Parathyroid adenoma (tissue), 2 donors: Measurements from ENCODE around the gene IFNL1.
"Not testable (repeated sequence)": the region's sequence is repeated elsewhere in the genome, so short reads cannot be mapped to it uniquely, and the experiment has no call there.

ENCODE experiments used
- H2AFZ ChIP-seq: fragments of 300-600 bp; sonication (generic); one replicate; pipeline ENCODE4 v1.7.0; 2017; ENCODE audit warnings: antibody characterized with exemption, mild to moderate bottlenecking
- H3K27ac ChIP-seq: fragments of 300-600 bp; sonication (generic); one replicate; pipeline ENCODE4 v1.7.0; 2017
- H3K27me3 ChIP-seq: fragments of 300-600 bp; sonication (generic); one replicate; pipeline ENCODE4 v1.7.0; 2017; ENCODE audit warnings: low read length; ENCODE audit not compliant: control insufficient read depth, insufficient read depth
- H3K36me3 ChIP-seq: fragments of 300-600 bp; sonication (generic); one replicate; pipeline ENCODE4 v1.7.0; 2017; ENCODE audit warnings: low read length; ENCODE audit not compliant: control insufficient read depth, insufficient read depth
- H3K4me1 ChIP-seq: fragments of 300-600 bp; sonication (generic); one replicate; pipeline ENCODE4 v1.7.0; 2017; ENCODE audit warnings: control low read depth
- H3K4me2 ChIP-seq: fragments of 300-600 bp; sonication (generic); one replicate; pipeline ENCODE4 v1.7.0; 2017; ENCODE audit warnings: low read length
- H3K4me3 ChIP-seq: fragments of 300-600 bp; sonication (generic); one replicate; pipeline ENCODE4 v1.7.0; 2017; ENCODE audit warnings: low read depth, low read length
- H3K79me2 ChIP-seq: fragments of 300-600 bp; sonication (generic); one replicate; pipeline ENCODE4 v1.7.0; 2017; ENCODE audit warnings: control low read depth
- H3K9ac ChIP-seq: fragments of 300-600 bp; sonication (generic); one replicate; pipeline ENCODE4 v1.7.0; 2017; ENCODE audit warnings: mild to moderate bottlenecking
- H3K9me3 ChIP-seq: fragments of 300-600 bp; sonication (generic); one replicate; pipeline ENCODE4 v1.7.0; 2017; ENCODE audit warnings: low read length; ENCODE audit not compliant: control insufficient read depth
- TF ChIP-seq, protein P1 (sequence below): fragments of 300-600 bp; sonication (generic); IDR thresholded peaks from one replicate; pipeline ENCODE4 v1.7.0; 2017; ENCODE audit warnings: antibody characterized with exemption, mild to moderate bottlenecking
- donor health status: primary hyperparathyroidism.

The IFNL1 gene

DNA sequence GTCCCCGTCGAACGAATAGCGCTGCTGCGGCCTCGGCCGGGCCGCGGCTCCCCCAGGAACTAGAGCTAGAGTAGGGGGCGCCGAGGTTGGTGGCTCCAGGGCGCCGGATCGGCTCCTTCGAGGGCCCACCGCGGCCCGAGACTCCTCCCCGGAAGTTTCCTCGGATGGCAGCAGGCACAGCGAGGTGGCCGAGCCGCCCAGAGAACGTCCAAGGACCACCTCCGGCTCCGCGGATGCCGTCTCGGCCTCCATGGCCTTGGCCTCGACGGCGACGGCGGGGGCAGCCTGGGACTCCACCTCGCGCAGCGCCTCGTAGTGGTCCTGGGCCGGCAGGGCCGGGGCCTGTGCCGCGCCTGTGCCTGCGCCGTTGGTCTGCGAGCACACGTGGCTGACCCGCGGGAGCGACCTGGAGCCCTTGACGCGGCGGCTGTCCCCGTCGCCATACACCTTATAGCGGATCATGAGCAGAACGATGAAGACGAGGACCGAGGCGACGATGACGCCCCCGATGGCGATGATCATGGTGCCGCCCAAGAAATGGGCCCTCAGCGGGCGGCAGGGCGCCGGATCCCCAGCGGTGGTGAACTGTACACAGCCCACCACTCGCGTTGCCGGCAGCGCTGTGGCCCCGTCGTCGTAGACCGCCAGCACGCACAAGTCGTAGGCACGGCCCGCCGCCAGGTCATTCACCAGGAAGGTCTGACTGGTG, 11.8 kb downstream of the IFNL1 start:
- H3K4me3 ChIP-seq, result no peak overlapping the region
- H3K4me1 ChIP-seq, result no peaks in the 10 kb centered on the region
- TF ChIP-seq, protein P1, sequence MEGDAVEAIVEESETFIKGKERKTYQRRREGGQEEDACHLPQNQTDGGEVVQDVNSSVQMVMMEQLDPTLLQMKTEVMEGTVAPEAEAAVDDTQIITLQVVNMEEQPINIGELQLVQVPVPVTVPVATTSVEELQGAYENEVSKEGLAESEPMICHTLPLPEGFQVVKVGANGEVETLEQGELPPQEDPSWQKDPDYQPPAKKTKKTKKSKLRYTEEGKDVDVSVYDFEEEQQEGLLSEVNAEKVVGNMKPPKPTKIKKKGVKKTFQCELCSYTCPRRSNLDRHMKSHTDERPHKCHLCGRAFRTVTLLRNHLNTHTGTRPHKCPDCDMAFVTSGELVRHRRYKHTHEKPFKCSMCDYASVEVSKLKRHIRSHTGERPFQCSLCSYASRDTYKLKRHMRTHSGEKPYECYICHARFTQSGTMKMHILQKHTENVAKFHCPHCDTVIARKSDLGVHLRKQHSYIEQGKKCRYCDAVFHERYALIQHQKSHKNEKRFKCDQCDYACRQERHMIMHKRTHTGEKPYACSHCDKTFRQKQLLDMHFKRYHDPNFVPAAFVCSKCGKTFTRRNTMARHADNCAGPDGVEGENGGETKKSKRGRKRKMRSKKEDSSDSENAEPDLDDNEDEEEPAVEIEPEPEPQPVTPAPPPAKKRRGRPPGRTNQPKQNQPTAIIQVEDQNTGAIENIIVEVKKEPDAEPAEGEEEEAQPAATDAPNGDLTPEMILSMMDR, result no peak
- H3K4me2 ChIP-seq, result no peak overlapping the region
- no peaks in the 10 kb centered on the region for H3K9me3 ChIP-seq
- H3K27me3 ChIP-seq, result no peaks in the 10 kb centered on the region
- no peak overlapping the region for H3K27ac ChIP-seq
- no peaks in the 10 kb centered on the region for H3K79me2 ChIP-seq
- H3K36me3 ChIP-seq, result no peaks in the 10 kb centered on the region
- no peak overlapping the region for H3K9ac ChIP-seq
- peak overlapping the region; percentile 48 for H2AFZ ChIP-seq

DNA sequence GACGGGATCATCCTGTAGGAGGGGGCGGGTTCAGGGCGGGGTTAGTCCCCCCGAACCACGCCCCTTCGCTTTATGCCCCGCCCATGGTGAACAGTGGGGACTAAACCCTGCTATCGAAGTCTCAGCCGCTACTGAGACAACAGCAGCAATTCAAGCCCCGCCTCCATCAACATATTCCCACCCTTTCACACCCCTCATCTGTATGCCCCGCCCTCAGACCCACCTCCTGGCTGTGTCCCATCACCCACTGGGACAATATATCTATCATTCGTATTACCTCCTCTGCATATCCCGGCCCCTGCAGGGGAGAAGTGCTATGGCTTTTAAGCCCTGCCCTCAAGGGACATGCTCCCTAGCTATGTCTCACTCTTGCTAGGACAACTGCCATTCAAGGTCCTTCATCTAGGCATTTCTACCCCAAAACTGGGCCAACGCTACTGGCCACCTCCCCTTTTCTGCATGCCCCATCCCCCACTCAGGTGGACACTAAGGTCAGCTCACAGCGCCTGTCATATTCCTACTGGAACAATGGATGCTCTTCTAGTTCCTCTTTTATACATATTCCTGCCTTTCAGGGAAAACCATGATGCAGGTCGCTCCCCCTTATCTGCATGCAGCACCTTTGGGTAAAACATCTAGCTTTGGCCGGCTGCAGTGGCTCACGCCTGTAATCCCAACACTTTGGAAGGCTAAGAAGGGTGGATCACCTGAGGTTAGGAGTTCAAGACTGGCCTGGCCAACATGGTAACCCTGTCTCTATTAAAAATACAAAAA, 12.5 kb downstream of the IFNL1 start:
- no peak overlapping the region for H3K27ac ChIP-seq
- no peaks in the 10 kb centered on the region for H3K79me2 ChIP-seq
- no peaks in the 10 kb centered on the region for H3K4me1 ChIP-seq
- H3K4me3 ChIP-seq, result no peak overlapping the region
- no peak overlapping the region for H3K4me2 ChIP-seq
- H3K9me3 ChIP-seq, result no peaks in the 10 kb centered on the region
- H3K27me3 ChIP-seq, result no peaks in the 10 kb centered on the region
- no peak overlapping the region for H2AFZ ChIP-seq
- H3K36me3 ChIP-seq, result no peaks in the 10 kb centered on the region
- TF ChIP-seq, protein P1, result no peak
- no peak overlapping the region for H3K9ac ChIP-seq

DNA sequence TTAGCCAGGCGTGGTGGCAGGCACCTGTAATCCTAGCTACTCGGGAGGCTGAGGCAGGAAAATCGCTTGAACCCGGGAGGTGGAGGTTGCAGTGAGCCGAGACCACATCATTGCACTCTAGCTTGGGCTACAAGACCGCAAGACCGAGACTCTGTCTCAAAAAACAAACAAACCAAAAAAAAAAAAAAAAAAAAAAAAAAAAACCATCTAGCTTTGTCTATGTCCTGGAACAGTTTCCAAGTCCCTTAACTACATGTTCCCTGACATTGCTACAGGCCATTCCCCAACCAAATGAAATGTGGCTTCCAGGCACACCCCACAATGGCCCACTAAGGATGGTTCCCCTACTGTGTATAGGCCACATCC, 13.1 kb downstream of the IFNL1 start:
- not testable (repeated sequence) for H3K4me2 ChIP-seq, H3K27me3 ChIP-seq, H2AFZ ChIP-seq

DNA sequence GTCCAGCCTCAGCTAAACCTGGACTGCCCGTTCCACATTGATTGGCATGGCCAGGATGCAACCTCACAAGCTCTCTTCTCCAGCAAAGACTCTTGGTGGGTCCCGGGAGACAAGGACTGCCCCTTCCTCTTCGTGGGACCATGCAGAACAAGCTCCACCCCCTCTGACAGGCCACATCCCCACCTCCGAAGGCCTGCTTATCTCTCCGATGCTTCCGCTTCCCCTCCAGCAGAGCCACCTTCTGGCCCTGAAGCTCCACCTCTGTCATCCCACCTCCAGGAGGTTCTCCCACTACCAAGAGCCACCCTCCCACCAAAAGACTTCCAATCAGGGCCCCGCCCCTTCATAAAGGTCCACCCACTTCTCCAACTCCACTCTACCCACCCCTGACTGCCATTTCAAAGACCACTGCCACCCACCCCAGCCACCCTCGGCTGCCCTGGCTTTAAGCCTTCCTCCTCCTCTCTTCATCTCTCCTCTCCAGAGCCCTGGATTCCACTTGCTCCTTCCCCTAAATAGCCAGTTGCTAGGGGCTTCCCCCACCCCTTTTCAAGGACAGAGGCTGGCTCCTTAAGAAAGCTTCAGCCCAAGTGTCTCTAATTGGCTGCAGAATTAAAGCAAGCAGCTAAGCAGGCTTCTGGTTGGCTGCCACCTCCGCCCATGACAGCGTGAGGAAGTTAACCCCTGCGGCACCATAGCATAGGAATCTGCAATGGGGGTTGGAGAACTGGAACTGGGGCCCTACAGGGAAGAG, 14.5 kb downstream of the IFNL1 start:
- TF ChIP-seq, protein P1, result no peak
- Histone ChIP-seq H3K9me3 (no peaks in the 10 kb centered on the region), H3K4me2 (no peak overlapping the region), H3K9ac (no peak overlapping the region), H3K4me1 (no peaks in the 10 kb centered on the region), H3K27me3 (no peaks in the 10 kb centered on the region), H2AFZ (no peak overlapping the region), H3K36me3 (no peaks in the 10 kb centered on the region), H3K27ac (no peak overlapping the region), H3K79me2 (no peaks in the 10 kb centered on the region), H3K4me3 (no peak overlapping the region)

More for the DNA sequence above, 13.1 kb downstream of the IFNL1 start:
- H3K27ac ChIP-seq, H3K9me3 ChIP-seq, H3K79me2 ChIP-seq, H3K36me3 ChIP-seq, H3K9ac ChIP-seq, H3K4me1 ChIP-seq, H3K4me3 ChIP-seq: not testable (repeated sequence)

DNA sequence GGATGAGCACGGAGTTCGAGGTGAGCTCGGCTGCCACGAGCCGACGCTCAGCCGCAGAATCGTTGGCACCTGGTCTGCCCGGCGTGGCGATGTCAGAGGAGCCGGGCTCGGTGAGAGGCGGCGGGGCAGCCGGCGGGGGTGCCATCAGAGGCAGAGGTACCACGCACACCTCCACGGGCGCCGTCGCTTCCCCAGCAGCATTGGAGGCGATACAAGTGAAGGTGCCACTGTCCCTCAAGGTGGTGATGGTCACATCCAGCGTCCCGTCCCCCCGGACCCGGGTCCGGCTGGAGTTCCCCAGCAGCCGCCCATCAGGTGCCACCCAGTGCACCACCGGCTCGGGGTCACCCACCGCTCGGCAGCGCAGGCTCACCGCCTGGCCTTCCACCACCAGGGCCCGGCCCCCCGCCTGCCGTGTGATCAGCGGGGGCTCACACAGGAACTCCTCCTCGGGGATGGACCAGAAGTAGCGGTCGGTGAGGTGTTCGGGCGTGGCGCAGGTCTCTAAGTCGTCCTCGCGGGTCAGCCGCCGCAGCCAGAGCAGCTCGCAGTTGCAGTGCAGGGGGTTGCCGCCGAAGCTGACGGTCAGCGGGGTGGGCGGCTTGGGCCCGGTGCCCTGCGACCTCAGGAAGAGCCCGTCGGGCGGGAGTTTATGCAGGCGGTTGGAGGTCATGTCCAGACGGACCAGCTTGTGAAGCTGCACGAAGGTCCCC, 18.0 kb downstream of the IFNL1 start:
- H3K4me2 ChIP-seq, result no peak overlapping the region
- TF ChIP-seq, protein P1, result no peak
- H3K27me3 ChIP-seq, result no peaks in the 10 kb centered on the region
- H3K4me1 ChIP-seq, result no peaks in the 10 kb centered on the region
- no peaks in the 10 kb centered on the region for H3K9me3 ChIP-seq
- no peaks in the 10 kb centered on the region for H3K36me3 ChIP-seq
- H3K79me2 ChIP-seq, result no peaks in the 10 kb centered on the region
- H3K27ac ChIP-seq, result no peak overlapping the region
- H3K4me3 ChIP-seq, result no peak overlapping the region
- H3K9ac ChIP-seq, result no peak overlapping the region
- no peak overlapping the region for H2AFZ ChIP-seq
